NCI-H774 (cell line): ENCODE results near the gene MT1G.
"Not testable (repeated sequence)": the region's sequence is repeated elsewhere in the genome, so short reads cannot be mapped to it uniquely, and the experiment has no call there.

Source experiments
- DNase-seq: peaks from one replicate; lab custom pipeline; 2025; lab: John Stamatoyannopoulos, UW

MT1G gene

GRCh38 chr16:56636616-56637413 lies 31.1 kb downstream of the MT1G start:
- DNase-seq, result no peak

- no peak for DNase-seq
Observed at GRCh38 chr16:56635441-56635967, 32.4 kb downstream of the MT1G start.

GRCh38 chr16:56634715-56635440 lies 33.0 kb downstream of the MT1G start:
- DNase-seq, result no peak

- DNase-seq, result no peak
Observed at GRCh38 chr16:56633535-56633934, 34.3 kb downstream of the MT1G start.

GRCh38 chr16:56632848-56633365 lies 35.0 kb downstream of the MT1G start:
- DNase-seq, result no peak

GRCh38 chr16:56632156-56632847 lies 35.6 kb downstream of the MT1G start, which contains the start of gene MT1M:
TSS of gene MT1M (plus strand) at chr16:56632659. CDS start at chr16:56632732, 73 bp downstream.
- DNase-seq, result no peak

GRCh38 chr16:56631832-56632155 lies 36.1 kb downstream of the MT1G start:
- no peak for DNase-seq

GRCh38 chr16:56631197-56631596 lies 36.7 kb downstream of the MT1G start:
- DNase-seq, result no peak

- DNase-seq, result no peak
Observed at GRCh38 chr16:56630134-56630533, 37.7 kb downstream of the MT1G start.

GRCh38 chr16:56629531-56629930 lies 38.3 kb downstream of the MT1G start:
- DNase-seq, result no peak

GRCh38 chr16:56628486-56629350 lies 39.1 kb downstream of the MT1G start:
- no peak for DNase-seq

GRCh38 chr16:56626685-56627084 lies 41.2 kb downstream of the MT1G start:
- DNase-seq, result no peak

GRCh38 chr16:56625943-56626654 lies 41.8 kb downstream of the MT1G start:
- no peak for DNase-seq

GRCh38 chr16:56625140-56625942 lies 42.5 kb downstream of the MT1G start, which contains the start of gene MT1E:
TSS of gene MT1E (plus strand) at chr16:56625781. CDS start at chr16:56625852, 71 bp downstream.
- DNase-seq, result peak; percentile 69

GRCh38 chr16:56623637-56624036 lies 44.2 kb downstream of the MT1G start:
- DNase-seq, result no peak

- DNase-seq, result not testable (repeated sequence)
Observed at GRCh38 chr16:56623184-56623583, 44.7 kb downstream of the MT1G start.

- not testable (repeated sequence) for DNase-seq
Observed at GRCh38 chr16:56621665-56622445, 46.0 kb downstream of the MT1G start.

GRCh38 chr16:56620339-56620897 lies 47.4 kb downstream of the MT1G start:
- no peak for DNase-seq

- no peak for DNase-seq
Observed at GRCh38 chr16:56618138-56618537, 49.7 kb downstream of the MT1G start.
